ENCODE measurements around the gene CTTNBP2.

GRCh38 chr7:117835016-117835664, 38.1 kb downstream of the CTTNBP2 start:
- TF ChIP-seq POLR2A (IDR thresholded peaks at IDR 0.05; ENCODE audit: low read depth, low read length) (no peak), POLR2AphosphoS5 (IDR thresholded peaks at IDR 0.05; ENCODE audit: low read depth, low read length) (no peak), TAF1 (IDR thresholded peaks at IDR 0.05; ENCODE audit: borderline replicate concordance, low read depth, low read length) (no peak)

Data from GM12892 (cell line).